ENCODE results near the gene HIP1R. TPM values are rescaled to one million over a fixed set of nuclear protein-coding genes. Genes with fewer than 3 reads are reported as not detected.

The HIP1R gene
- total and polyA plus RNA-seq, 2 of the 8 experiments (the other 6 are each of a cell fraction or from before 2014, with no cell fraction given) = 11.2 to 14.5 TPM

- Histone ChIP-seq H3K4ac (replicated peaks; ENCODE audit: insufficient read length, low read depth, low read length) (no peak overlapping the region), H2BK20ac (ENCODE audit: low read length) (no peak overlapping the region), H3K4me1 (replicated peaks in 1 of 4; ENCODE audit: control insufficient read depth in 3 of 4, insufficient read depth in 4 of 4, low read length in 3 of 4) (peaks cover 4 to 21% (median 11%) of the 10 kb centered on the region in 4 experiments), H4K8ac (ENCODE audit: extremely low read depth, insufficient read depth, low read length) (no peak overlapping the region), H3K9ac (replicated peaks in 1 of 4; ENCODE audit: extremely low read depth in 1 of 4, low read depth in 3 of 4, low read length in 3 of 4) (no peak overlapping the region), H3K23me2 (ENCODE audit: low read depth, low read length) (no peaks in the 10 kb centered on the region; the same call in 1 of the 2 replicates), H2AFZ (ENCODE audit: low read length) (no peak overlapping the region), H4K5ac (ENCODE audit: insufficient read length, low read depth, low read length) (no peak overlapping the region), H2BK15ac (ENCODE audit: low read length) (no peak overlapping the region; the same call in 1 of the 2 replicates), H2BK120ac (replicated peaks; ENCODE audit: low read depth, low read length) (no peak overlapping the region), H3K9me3 (ENCODE audit: insufficient read depth in 2 of 2, low read depth in 1 of 2, low read length in 1 of 2) (no peaks in the 10 kb centered on the region), H4K91ac (replicated peaks; ENCODE audit: insufficient read length, low read length) (no peak overlapping the region), H3K79me2 (ENCODE audit: control insufficient read depth in 1 of 2, insufficient read depth in 2 of 2, low read length in 2 of 2) (peaks cover 0 to 50% of the 10 kb centered on the region in 2 experiments; a peak in 3 of 4 replicates), H3K79me1 (ENCODE audit: low read depth, low read length) (peaks cover 5% of the 10 kb centered on the region; the same call in 1 of the 2 replicates), H2AK5ac (ENCODE audit: low read depth, low read length) (no peak overlapping the region), H3K4me3 (ENCODE audit: extremely low read depth in 1 of 4, insufficient read depth in 2 of 4, low read depth in 3 of 4, low read length in 4 of 4) (no peak overlapping the region), H3K23ac (ENCODE audit: insufficient read length) (no peak overlapping the region), H3K18ac (ENCODE audit: extremely low read depth, low read length) (no peak overlapping the region), H2BK5ac (ENCODE audit: low read depth, low read length) (no peak overlapping the region), H3K14ac (ENCODE audit: insufficient read length) (no peak overlapping the region), H3K36me3 (ENCODE audit: control insufficient read depth in 2 of 4, insufficient read depth in 4 of 4, low read length in 3 of 4) (no peaks in the 10 kb centered on the region), H3K27ac (ENCODE audit: low read depth, low read length) (no peak overlapping the region), H4K20me1 (replicated peaks in 1 of 2; ENCODE audit: control insufficient read depth in 1 of 2, insufficient read depth in 2 of 2, low read length in 2 of 2) (peaks cover 6 to 23% of the 10 kb centered on the region in 2 experiments), H3K27me3 (replicated peaks in 1 of 4; ENCODE audit: control insufficient read depth in 3 of 4, extremely low read depth in 1 of 4, insufficient read depth in 3 of 4, low read length in 3 of 4) (peaks cover 0 to 3% (median 0%) of the 10 kb centered on the region in 4 experiments; a peak in 3 of 7 replicates), H3K4me2 (ENCODE audit: insufficient read depth in 1 of 2, low read depth in 2 of 2, low read length in 2 of 2) (no peak overlapping the region; a peak in 1 of 4 replicates), H3K56ac (replicated peaks; ENCODE audit: insufficient read length, low read depth, low read length) (no peak overlapping the region), H2BK12ac (ENCODE audit: low read depth, low read length) (peak overlapping the region; percentile 20; the same call in 1 of the 2 replicates)
- no peak for DNase-seq (ENCODE audit: low read depth in 1 of 2, low spot score in 2 of 2)
- FAIRE-seq = no peak
- WGBS, 2 experiments (ENCODE audit: extremely low coverage in 1 of 2, insufficient coverage in 1 of 2, insufficient read length in 1 of 2, insufficient replicate concordance in 2 of 2, low coverage in 1 of 2, low lambda C conversion rate in 2 of 2, missing lambda C conversion rate in 1 of 2) = 87% methylated on average over 10 of the region's 10 CpGs; no CpG with 5 or more reads in 1 of the 2 experiments
- ChIA-PET POLR2A (ENCODE audit: partially characterized antibody) (interaction anchor here (1.0 to 1.7 kb wide), 3 partner anchors 8 to 15 kb away, joined by 3 to 5 read pairs (median 4); no protein-coding TSS in a partner anchor), CTCF (ENCODE audit: partially characterized antibody) (interaction anchor here (1.2 to 2.3 kb wide), 7 partner anchors 7 to 83 kb away, joined by 3 to 8 read pairs (median 3); no protein-coding TSS in a partner anchor)
- TF ChIP-seq POU5F1 (IDR thresholded peaks at IDR 0.05; ENCODE audit: low read depth, low read length) = no peak
- TF ChIP-seq CHD1 (IDR thresholded peaks at IDR 0.05; ENCODE audit: low read depth, low read length) = no peak
- no peak for TF ChIP-seq RXRA (IDR thresholded peaks at IDR 0.05; ENCODE audit: insufficient read depth, low read depth, low read length)
- TF ChIP-seq TCF12 (IDR thresholded peaks at IDR 0.05; ENCODE audit: low read depth, low read length) = no peak
- TF ChIP-seq PHF8 (conservative IDR thresholded peaks at IDR 0.05; ENCODE audit: low read depth, low read length) = no peak
- no peak for TF ChIP-seq USF2 (IDR thresholded peaks at IDR 0.05; ENCODE audit: low read length)
- no peak for TF ChIP-seq SRF (IDR thresholded peaks at IDR 0.05; ENCODE audit: low read depth, low read length)
- TF ChIP-seq POLR2A (IDR thresholded peaks at IDR 0.05; ENCODE audit: control extremely low read depth in 1 of 2, low read depth in 2 of 2, low read length in 2 of 2) = no peak
- TF ChIP-seq E2F6 (IDR thresholded peaks at IDR 0.05) = no peak
- TF ChIP-seq CHD2 (IDR thresholded peaks at IDR 0.05; ENCODE audit: low read length) = no peak
These were observed 51.9 kb downstream of the HIP1R start for GRCh38 chr12:122886851-122887818.
